GM21737 (cell line): ENCODE data around the gene SPTBN5.

Experiments
- ATAC-seq: cut with Tn5 transposase; IDR thresholded peaks from one replicate; pipeline ENCODE4 v1.9.1; 2021; ENCODE audit warnings: mild to moderate bottlenecking, moderate library complexity; ENCODE audit not compliant: unreplicated experiment

Gene SPTBN5

DNA sequence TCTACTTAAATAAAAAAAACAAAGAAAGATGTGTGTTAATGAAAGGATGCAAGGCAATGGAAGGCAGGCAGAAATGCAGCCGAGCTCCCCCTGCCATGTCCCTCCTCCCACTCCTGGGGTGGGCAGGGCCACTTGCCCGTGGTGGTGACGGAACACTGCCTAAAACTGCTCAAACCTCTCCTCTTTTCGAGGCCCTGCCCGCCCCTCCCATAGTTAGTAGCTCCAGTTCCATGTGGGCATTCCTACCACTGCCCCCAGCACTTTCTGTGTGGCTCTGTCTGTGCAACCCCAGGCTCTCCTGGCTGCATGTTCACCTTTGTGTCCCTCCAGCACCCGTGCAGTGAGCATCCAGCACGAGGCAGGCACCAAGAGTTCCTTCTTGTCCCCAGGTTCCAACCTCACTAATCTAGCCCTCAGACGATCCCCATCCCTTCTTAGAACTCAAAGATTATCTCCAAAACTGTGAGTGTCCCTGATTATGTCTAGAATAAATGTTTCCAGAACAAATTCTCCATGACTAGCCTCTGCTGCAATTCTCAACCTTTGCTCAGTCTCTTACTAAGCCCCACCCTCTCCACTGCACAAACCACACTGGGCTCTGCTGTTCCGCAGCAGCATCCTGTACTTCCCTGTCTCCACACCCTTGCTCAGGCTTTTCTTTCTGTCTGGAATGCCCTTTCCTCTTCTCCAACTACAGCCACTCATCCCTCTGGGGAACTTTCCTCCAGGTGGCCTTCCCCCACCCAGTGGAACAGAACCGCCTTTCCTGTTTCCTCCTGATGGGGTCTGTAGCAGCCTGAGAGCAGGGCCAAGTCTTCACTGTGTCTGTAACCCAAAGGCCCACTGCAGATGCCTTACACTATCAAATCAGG is 32.6 kb upstream of the SPTBN5 start:
- ATAC-seq, result no peak

DNA sequence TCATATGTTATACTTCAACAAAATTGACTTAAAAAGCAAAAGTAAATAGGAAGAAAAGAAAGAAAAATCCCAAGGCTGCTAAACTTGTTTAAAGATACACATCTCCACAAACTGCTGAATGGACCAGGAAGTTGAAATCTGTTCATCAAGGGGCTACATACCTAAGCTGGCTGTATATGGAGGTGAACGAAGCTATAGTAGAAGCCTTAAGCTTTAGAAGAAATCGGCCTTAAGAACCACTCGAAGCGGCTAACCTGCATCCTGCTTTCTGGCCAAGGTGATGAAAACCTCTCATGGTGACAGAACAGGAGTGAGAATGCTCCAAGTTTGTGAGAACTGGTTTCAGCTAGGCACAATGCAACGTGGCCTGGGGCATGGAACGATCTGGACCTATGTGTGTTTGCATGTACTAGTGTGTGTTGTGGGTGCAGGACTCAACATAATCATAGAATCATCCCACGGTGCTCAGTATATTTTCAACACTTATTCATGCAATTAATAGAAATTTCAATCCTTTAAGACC is 31.3 kb upstream of the SPTBN5 start:
- no peak for ATAC-seq

DNA sequence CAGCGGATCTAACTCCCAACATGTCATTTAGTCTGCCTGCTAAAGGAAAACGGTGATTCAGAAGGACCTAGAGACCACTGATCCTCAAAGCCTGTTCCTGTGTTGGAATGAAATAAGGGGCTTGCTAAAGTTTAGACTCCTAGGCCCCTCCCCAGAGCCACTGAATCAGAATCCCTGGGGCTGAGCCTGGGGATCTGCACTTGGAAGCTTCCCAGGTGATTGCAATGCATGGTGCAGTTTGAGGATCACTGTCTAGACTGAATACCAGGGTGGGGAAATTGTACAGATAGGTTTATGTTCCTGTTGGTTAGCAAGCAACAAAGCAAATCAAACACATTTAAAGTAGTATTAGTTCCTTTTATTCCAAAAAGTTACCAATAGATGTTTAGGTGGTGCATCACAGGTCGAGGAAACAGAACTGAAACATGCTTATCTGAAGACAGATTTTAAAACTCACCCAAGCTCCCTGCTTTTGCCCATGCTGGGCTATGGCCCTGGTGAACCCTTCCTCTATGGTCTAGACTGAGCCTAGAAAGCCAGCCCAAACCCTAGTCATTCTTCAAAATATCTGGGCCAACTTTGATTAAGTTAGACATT is 29.6 kb upstream of the SPTBN5 start:
- ATAC-seq, result no peak

DNA sequence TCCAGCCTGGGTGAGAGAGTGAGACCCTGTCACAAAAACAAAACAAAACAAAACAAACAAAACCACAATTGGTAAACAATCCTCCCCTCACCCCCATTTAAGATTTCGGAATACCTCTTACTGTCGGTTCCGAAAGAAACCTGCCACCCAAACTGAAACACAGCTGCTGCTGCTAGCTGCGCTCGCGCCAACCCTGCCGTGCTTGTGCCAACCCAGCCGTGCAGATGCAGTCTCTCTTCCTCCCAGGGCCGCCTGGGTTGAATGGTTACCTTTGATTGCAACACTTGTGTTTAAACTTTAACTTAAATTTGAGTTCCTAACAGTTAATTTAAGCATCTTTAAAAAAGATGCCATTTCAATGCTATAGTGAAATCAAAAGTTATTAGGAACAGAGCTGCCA is 28.5 kb upstream of the SPTBN5 start:
- no peak for ATAC-seq

DNA sequence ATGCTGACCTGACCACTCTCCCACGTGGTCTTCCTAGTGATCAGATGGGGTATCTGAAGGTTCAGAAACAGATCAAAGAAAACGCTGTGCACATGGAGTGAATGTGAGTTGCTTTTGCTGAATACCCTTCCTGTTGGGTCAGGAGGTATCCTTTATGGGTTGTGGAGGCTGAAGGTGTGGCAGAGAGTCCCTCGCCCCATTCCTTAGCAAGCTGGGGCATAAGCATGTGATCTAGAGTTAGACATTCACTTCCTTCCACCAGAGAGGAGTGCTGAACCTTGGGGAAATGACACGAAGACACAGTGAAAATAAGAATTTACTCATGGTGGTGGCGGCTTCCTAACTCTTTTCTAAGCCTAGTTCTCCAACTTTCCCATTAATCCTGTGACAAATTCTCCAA is 27.8 kb upstream of the SPTBN5 start:
- ATAC-seq, result no peak

DNA sequence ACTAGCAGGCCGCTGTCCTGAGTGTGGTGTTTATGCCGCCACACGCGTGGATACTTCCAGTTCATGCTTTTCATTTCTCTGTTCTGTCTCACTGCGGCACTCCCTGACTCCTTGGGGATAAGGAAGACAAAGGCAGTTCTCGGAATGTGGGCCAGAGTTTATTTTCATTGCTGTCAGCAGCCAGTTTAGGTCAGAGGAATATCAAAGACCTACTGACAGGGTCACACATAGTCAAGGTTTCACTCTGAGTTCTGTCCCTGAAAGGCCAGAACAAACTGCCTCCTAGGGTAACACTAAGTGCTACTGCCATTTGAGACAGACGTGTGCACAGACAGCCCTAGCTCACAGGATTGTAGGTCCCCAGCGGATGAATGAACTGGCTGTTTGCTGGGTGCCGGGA is 27.3 kb upstream of the SPTBN5 start:
- no peak for ATAC-seq

DNA sequence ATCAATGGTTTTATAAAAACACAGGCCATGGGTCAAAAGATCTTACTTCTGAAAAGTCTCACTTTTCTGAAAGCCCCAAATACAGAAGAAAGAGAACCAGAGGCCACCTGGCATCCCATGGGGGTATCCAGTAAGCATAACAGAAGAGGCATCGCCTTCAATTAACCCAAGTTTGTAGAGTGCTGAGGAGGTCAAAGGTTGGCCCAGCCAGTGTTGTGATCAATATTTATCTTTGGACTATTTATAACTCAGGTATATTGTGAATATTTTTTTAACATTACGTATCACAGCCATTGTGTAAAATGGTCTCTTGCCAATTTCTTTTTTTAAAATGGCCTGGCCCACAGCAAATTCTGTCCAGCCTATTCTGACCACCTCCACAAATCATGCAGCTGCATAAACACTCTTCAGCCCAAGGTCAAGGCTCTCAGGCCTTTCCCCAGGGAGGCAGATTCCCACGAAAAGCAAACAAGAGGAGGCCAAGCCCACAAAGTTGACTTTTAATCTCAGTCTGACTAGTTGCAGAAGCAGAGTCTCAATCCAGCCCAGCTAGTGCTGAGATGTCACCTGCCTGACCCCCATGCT is 26.2 kb upstream of the SPTBN5 start:
- no peak for ATAC-seq

DNA sequence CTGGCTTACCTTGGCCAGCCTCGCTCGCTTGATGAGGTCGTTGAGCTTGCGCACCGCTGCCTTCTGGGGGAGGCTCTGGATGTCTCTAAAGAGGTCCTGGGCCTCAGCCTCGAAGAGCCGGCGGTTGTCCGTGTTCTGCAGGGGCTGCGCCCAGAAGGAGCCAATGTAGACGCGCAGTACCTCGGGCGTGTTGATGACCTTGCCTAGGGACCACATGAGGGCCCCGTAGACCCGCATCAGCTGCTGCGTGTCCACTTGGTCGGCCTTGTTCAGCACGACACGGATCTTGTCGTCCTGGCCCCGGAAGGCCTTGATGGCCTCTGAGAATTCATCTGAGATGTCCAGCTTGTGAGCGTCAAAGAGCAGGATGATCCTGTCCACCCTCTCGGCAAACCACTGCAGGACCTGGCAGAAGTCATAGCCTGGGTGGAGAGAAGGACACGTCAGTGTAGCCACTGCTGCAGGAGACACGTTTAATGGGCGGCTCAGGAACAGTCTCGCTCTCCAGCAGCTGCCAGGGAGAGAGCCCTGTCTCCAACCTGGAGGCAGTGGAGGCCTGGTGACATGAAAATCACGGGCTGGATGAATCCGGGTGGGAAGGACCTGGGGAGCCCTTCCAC is 25.5 kb upstream of the SPTBN5 start:
- ATAC-seq, result no peak

DNA sequence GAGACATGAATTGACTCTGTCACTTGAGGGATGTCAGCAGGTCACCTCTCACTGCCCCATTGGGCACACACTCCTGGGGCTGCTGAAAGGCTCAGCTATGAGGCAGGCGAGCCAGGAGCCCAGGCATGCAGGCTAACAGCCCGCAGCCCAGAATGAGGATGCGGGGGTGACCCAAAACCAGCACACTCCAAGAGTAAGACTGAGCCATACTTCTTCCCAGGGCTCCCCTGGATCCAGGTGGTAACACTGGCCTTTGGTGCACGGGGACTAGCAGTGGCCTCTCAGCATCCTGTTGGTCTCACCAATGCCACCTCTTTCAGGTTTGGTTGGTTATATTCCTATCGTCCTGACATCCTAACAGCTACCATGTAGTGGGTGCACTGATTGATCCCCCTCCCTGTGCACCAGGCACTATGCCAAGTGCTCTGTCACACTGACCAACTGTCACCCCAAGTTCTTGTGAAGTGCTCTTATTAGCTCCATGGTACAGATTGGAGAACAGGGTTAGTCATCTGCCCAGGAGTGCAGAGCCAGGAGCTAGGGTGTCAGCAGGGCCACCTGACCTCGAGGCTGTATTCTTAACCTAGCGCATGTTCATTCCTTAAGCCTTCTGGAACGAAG is 24.8 kb upstream of the SPTBN5 start:
- no peak for ATAC-seq

DNA sequence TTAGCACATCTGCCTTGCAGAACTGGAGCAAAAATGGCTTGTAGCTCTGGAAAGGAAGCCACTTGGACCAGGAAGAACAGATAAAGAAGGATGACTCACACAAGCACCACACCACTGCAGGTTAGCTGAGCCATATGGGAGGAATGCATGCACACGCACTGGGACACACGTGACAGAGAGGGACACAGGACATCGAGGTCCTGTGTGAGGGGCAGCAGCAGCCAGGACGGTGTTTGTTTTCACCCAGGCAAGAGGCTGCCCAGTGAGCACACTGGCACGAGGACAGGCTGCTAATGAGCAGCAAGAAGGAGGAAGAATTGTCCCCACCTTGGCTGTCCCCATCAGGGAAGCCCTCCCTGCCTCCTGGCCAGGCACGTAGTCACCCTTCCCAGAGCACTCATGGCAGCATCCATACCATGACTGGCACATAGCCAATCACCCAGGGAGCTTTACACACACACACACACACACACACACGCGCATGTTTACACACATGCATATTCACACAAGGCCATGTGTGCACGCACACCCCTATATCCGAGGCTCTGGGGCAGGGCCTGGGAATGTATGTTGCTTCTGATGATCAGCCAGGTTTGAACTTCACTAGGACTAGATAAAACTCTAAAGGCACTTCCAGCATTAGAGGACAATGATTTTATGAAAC is 24.0 kb upstream of the SPTBN5 start:
- no peak for ATAC-seq

DNA sequence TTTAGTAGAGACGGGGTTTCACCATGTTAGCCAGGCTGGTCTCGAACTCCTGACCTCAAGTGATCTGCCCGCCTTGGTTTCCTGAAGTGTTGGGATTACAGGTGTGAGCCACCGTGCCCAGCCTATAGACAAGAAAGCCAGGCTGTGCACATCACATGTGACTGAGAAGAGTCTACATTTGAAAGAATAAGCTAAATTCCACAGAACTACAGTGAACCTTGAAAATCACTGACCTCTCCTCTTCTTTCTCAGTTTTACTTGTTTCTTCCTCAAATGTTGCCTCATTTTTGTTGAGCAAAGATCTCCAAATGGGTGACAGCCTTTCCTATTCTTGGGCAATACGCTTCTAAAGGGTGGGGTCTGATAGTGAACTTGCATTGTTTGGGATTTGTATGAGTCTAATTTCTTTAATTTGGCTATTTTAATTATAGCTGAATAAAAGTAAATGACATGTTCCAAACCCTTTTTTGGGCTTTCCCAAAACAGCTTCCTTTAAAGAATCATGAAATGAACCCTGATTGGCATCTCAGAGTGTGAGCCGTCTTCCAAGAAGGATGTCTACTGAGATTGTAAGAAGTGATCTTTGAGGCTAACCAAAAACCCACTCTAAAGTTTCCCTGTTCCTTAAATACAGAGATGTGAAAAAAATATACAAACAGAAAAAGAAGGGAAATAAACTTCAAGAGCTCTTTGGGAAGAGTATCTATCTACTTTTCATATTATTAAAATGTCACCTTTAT is 21.6 kb upstream of the SPTBN5 start:
- ATAC-seq, result no peak

DNA sequence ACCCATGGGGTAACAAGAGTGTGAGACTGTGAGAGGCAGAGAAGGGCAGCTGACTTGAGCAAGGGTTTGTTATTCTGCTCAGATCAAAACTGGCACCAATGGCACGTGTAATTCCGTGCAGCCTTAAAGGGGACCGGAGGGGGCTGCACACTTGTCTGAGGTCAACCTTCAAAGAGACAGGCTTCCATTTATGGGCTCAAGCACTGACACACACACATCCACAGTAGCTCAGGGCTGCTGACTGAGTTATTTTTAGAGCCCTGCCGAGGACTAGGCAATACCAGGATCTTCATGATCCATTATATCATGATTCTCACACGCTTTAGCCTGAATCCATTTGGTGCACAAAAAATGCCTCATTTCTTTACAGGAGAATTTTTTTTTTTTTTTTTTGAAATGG is 20.6 kb upstream of the SPTBN5 start:
- ATAC-seq, result no peak

DNA sequence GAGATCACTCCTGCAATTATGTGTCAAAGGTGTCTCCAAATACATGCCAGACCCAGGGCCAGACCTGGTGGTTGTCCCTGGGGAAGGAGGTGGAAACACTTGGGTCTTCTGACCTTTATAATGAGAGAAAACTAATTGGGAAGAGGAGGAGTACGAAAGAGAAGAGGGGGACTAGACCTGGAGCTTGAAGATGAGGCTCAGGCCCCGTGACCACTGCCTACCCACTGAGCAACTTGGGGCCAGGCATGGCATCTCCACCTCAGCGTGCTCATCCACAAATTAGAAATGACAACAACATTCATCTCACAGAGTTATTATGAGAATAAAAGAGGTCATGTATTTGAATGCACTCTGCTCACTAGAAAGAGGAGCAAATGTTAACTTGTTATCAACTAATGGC is 19.4 kb upstream of the SPTBN5 start:
- no peak for ATAC-seq

DNA sequence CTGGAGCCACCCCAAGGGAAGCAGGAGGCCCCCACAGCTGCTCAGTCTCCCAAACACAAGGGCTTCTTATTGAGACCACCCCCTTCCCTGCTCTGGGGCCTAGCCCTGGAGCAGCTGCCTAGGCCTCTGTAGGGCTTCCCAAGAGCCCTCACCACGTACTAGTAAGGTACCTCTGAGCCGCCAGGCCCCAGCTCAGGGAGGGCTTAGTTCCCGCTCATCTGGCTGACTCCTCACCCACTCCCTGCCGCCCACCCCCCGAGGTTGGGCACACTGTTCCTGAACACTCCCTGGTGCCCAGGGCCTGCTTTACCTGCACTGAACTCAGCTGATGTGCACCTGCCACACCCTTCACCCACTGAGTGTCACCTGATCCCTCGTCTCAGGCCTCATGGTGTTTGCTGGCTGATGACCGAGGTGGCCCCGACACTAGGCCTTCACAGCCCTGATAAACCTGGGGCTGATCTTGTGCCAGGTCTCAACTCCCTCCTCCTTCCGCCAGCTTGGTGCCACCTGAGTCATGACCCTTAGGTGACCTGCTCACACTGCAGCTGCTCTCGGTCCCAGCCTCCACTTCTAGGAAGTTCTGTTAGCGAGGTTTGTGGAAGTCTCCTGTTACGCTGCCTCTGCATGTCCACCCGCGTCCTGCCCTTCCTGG is 18.0 kb upstream of the SPTBN5 start:
- ATAC-seq, result no peak

DNA sequence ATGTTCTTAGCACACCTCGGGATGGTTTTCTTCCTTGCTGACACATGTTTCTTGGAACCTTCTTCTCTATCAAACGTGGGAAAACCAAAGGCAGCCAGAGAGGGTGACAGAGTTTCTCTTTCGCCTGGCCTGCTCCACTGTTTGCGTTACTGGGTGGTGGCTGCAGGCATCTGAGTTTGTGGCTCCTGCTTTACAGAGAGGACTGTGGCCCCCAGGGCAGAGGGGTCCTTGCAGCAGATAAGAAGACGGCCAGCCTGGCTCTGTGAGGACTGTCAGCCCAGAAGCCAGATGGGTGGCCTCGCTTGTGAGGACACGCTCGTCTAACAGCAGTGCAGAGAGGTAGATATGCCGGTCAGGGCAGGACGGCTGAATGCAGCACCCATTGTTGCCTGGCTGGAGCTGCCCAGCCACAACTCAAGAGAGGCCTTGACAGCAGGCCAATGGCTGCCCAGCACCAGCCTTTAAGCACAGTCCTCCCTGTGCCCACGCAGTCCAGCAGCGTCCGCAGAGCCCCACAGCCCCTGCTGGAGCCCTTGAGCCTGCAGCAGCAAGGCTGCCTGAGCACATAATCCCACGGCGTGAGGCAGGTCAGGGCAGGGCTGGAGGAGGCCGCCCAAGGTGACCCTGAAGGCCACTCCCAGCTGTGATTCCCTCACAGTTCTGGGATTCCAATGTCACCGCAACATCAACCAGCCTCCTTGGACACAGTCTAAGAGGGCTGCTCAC is 15.0 kb upstream of the SPTBN5 start:
- no peak for ATAC-seq

DNA sequence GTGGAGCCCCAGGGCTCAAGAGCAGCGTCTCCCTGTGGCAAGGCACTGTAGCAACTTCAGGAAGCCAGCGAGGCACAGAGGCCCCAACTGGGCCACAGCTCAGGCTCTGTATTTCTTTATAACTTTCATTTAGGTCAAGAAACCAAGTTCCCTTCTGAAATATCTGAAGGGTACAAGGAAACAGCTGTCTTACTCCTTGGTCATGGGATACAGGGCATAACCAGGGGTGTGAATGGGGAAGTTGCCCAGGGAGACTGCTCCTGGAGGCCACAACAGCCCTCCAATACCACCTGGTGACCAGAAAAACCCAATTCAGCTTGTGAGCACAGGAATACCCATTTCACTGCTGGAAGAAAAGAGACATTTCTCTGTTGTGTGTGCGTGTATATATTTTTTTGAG is 13.3 kb upstream of the SPTBN5 start:
- no peak for ATAC-seq

DNA sequence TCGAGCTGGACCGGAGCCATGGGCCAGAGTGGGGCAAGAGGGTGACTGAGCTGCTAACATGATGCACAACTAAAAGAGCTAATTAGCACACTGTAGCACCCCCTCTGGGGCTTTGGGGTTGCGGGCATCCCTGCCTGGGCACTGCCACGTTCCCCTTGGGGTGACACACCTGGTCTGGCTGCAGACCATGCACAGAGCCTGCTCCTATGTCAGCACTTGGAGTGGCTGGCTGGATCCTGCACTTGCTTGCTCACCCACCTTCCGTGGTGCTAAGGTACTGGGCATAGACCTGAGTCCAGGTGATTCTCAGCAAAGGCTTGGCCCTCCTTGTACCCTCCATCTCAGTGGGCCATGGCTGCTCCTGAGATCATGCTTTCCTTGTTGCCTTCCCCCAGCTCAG is 12.8 kb upstream of the SPTBN5 start:
- no peak for ATAC-seq

DNA sequence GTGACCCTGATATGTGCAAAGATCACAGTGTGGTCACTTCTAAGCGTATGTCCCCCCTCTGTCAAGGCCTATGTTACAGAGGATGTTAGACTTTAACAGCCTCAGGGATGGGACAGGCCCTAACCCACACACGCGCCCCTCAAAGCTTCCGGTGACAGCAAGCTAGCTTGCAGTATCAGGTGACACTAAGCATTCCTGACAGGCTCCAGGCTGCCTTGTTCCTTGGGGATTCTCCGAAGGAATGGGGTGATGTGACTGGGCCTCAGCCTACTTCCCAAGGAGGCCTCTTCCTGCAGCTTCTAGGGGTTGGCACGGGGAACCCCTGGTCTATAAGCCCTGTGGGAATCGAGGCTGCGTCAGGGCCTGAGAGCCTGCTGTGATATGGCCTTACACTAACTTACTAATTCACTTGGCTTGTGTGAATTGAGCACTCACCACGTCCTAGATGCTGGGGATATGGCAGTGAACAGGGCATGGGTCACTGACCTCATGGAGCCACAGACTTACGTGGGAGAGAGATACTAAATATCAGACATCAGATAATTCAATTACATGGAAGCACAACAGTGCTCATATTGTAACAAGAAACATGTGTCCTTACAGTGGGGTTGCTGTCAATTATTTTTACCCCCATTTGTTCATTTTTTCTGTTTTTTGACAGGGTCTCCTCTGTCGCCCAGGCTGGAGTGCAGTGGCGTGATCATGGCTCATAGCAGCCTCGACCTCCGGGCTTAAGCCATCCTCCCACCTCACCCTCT is 11.4 kb upstream of the SPTBN5 start:
- no peak for ATAC-seq
